ENCODE measurements around the gene KRT82. TPM values are rescaled to one million over a fixed set of nuclear protein-coding genes. Genes with fewer than 3 reads are reported as not detected.

Gene KRT82
- total RNA-seq, 1 donor from 2014 or later, result not detected

GRCh38 chr12:52394836-52395405 lies 11.2 kb downstream of the KRT82 start:
- Histone ChIP-seq H3K9me3 (no peaks in the 10 kb centered on the region), H3K36me3 (no peaks in the 10 kb centered on the region), H3K4me1 (no peaks in the 10 kb centered on the region), H3K27ac (no peak overlapping the region), H3K27me3 (ENCODE audit: low read depth) (peaks cover 25% of the 10 kb centered on the region), H3K4me3 (no peak overlapping the region)
- intact Hi-C loops (cut with DNase I), result no loop called here
- ATAC-seq (no peak), DNase-seq (no peak)
- TF ChIP-seq CTCF (IDR thresholded peaks at IDR 0.05), result no peak

DNA sequence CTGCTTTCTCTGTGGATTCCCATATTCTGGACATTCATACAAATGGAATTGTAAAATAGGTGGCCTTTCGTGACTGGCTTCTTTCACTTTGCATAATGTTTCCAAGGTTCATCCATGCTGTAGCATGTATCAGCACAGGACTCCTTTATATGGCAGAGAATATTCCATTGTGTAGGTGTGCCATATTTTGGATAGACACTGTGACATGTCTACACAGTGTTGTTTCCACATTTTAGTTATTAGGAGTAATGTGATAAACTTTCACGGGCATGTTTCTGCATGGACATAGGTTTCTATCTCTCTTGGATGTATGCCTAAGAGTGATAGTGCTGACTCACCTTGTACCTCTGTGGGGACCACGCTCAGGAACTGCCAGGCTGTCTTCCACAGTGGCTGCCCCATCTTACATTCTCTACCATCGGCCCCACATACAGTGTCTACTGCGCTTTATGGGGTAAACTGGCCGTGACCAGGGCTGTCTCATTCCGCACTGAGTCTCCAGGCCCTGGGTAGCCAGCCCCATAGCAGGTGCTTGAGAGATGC lies 13.6 kb downstream of the KRT82 start:
- no peak for TF ChIP-seq CTCF (IDR thresholded peaks at IDR 0.05)
- no peak overlapping the region for H3K27ac ChIP-seq
- ATAC-seq (no peak), DNase-seq (no peak)
- H3K4me1 ChIP-seq, result no peaks in the 10 kb centered on the region
- H3K4me3 ChIP-seq, result no peak overlapping the region
- intact Hi-C loops (cut with DNase I), result no loop called here
- peaks cover 18% of the 10 kb centered on the region for H3K27me3 ChIP-seq (ENCODE audit: low read depth)
- no peaks in the 10 kb centered on the region for H3K9me3 ChIP-seq
- H3K36me3 ChIP-seq, result no peaks in the 10 kb centered on the region

- DNase-seq, result no peak
- Histone ChIP-seq H3K4me3 (no peak overlapping the region), H3K27ac (no peak overlapping the region), H3K27me3 (ENCODE audit: low read depth) (peaks cover 18% of the 10 kb centered on the region), H3K4me1 (no peaks in the 10 kb centered on the region), H3K36me3 (no peaks in the 10 kb centered on the region), H3K9me3 (no peaks in the 10 kb centered on the region)
- no peak for ATAC-seq
- intact Hi-C loops (cut with DNase I), result no loop called here
- TF ChIP-seq CTCF (IDR thresholded peaks at IDR 0.05), result no peak
Measured at GRCh38 chr12:52391618-52392002, 14.5 kb downstream of the KRT82 start.

DNA sequence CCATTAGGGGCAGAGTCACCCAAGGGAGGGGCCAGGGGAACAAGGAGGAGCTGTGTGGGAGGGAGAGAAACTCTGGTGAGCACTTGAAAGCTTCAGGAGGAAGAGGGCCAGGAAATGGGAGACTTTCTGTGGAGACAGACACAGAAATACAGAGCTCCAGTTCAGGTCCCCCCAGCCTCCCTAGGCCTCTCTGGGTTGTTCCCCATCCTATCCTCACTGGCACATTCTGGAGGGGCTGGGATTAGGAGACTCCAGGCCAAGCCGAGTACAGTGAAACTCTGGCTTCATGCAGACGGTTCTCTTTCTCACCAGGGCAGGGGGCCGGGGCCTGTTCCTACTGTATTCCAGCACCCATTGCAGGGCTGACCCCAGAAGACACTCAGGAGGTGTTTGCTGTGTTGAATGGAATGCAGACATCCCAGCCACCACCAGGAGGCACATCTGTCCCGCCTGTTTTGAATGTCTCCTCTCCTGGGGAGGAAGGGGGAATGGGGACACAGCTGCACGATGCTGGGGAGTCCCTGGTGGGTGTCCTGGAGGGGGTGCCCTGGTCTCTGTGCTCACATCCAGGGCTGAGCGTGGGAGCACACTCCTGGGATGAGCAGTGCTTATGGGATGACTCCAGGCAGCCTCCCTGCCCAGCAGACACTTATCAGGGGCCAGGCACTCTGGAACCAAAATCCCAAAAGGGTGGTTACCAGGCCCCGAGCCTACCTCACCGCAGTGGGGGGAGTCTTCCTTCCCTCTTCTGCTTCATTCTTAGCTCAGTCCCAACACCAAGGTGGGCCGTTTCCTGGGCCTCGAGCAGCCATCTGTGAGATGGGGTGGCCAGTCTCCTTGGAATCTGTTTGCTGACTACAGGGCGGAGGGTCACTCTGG lies 15.2 kb downstream of the KRT82 start:
- DNase-seq, result no peak

More for the DNA sequence above, 15.2 kb downstream of the KRT82 start:
- Histone ChIP-seq H3K4me3 (no peak overlapping the region), H3K27me3 (ENCODE audit: low read depth) (peaks cover 18% of the 10 kb centered on the region), H3K4me1 (no peaks in the 10 kb centered on the region), H3K27ac (no peak overlapping the region), H3K9me3 (no peaks in the 10 kb centered on the region), H3K36me3 (no peaks in the 10 kb centered on the region)
- peak; percentile 35 for TF ChIP-seq CTCF (IDR thresholded peaks at IDR 0.05)
- ATAC-seq, result peak; percentile 11 to 20
- intact Hi-C loops (cut with DNase I), result no loop called here
